Osteoblast (primary cell): ENCODE results near the gene COL25A1. TPM values are rescaled to one million over a fixed set of nuclear protein-coding genes. Genes with fewer than 3 reads are reported as not detected.

ENCODE experiments used
- DNase-seq: peaks from one replicate; pipeline ENCODE4 v3.0.0; 2011; ENCODE audit warnings: low spot score, mixed read lengths; ENCODE audit not compliant: insufficient read length; ENCODE audit errors: missing footprints
- H2AFZ ChIP-seq: 2 replicates; pipeline ENCODE4 v1.6.0; 2011; ENCODE audit warnings: mild to moderate bottlenecking, low read length
- H3K27ac ChIP-seq: 2 replicates; pipeline ENCODE4 v1.5.1; 2011; ENCODE audit warnings: mild to moderate bottlenecking, low read depth, low read length, moderate library complexity
- H3K27me3 ChIP-seq: 2 replicates; pipeline ENCODE4 v1.6.0; 2012; ENCODE audit warnings: mild to moderate bottlenecking, control low read depth, inconsistent platforms, low read length, moderate library complexity; ENCODE audit not compliant: insufficient read depth
- H3K36me3 ChIP-seq: 2 replicates; pipeline ENCODE4 v1.5.1; 2011; ENCODE audit warnings: mild to moderate bottlenecking, low read length, control low read depth, moderate library complexity; ENCODE audit not compliant: insufficient read depth
- H3K4me1 ChIP-seq: 2 replicates; pipeline ENCODE4 v1.5.1; 2011; ENCODE audit warnings: mild to moderate bottlenecking, low read length, control low read depth, moderate library complexity; ENCODE audit not compliant: insufficient read depth
- H3K4me2 ChIP-seq: 2 replicates; pipeline ENCODE4 v1.6.0; 2011; ENCODE audit warnings: mild to moderate bottlenecking, low read length; ENCODE audit not compliant: insufficient read depth
- H3K4me3 ChIP-seq: fragments of 200-600 bp; sonication (generic); 3 replicates; pipeline ENCODE4 v1.5.1; 2012; ENCODE audit warnings: mild to moderate bottlenecking, low read length, inconsistent platforms; ENCODE audit not compliant: insufficient read depth
- H3K79me2 ChIP-seq: 2 replicates; pipeline ENCODE4 v1.6.0; 2012; ENCODE audit warnings: mild to moderate bottlenecking, low read length, control low read depth, inconsistent platforms; ENCODE audit not compliant: insufficient read depth
- H3K9me3 ChIP-seq: 2 replicates; pipeline ENCODE4 v1.5.1; 2011; ENCODE audit warnings: low read depth, low read length, control low read depth
- H4K20me1 ChIP-seq: 2 replicates; pipeline ENCODE4 v1.6.0; 2012; ENCODE audit warnings: mild to moderate bottlenecking, low read length, control low read depth; ENCODE audit not compliant: insufficient read depth
- CTCF ChIP-seq: IDR thresholded peaks from 2 replicates; pipeline ENCODE4 v1.5.1; 2011; ENCODE audit warnings: mild to moderate bottlenecking, low read depth, low read length, moderate library complexity; ENCODE audit errors: extremely low read depth
- total RNA-seq: library from RNA; depleted of rRNA; stranded (reverse); fragments of >200 nt; gene quantifications from 2 replicates; pipeline ENCODE4 v1.2.3, GENCODE V29; 2012

Gene COL25A1
- total RNA-seq, 1 donor, result 1.4 TPM

GRCh38 chr4:109015413-109015810 lies 287.0 kb downstream of the COL25A1 start:
- H3K4me3 ChIP-seq, result no peak overlapping the region

GRCh38 chr4:109014593-109015412 lies 287.7 kb downstream of the COL25A1 start:
- Histone ChIP-seq H3K4me3 (no peak overlapping the region), H4K20me1 (no peaks in the 10 kb centered on the region), H3K4me2 (no peak overlapping the region), H3K4me1 (no peaks in the 10 kb centered on the region), H3K27ac (no peak overlapping the region), H2AFZ (no peak overlapping the region), H3K36me3 (no peaks in the 10 kb centered on the region), H3K79me2 (no peaks in the 10 kb centered on the region), H3K27me3 (no peaks in the 10 kb centered on the region), H3K9me3 (no peaks in the 10 kb centered on the region)
- peak; percentile 45 for DNase-seq
- no peak for TF ChIP-seq CTCF

More at GRCh38 chr4:109015413-109015810, 287.0 kb downstream of the COL25A1 start:
- no peak overlapping the region for H3K27ac ChIP-seq
- no peak for TF ChIP-seq CTCF
- DNase-seq, result no peak
- no peaks in the 10 kb centered on the region for H3K79me2 ChIP-seq
- no peaks in the 10 kb centered on the region for H3K27me3 ChIP-seq
- no peaks in the 10 kb centered on the region for H3K36me3 ChIP-seq
- no peak overlapping the region for H2AFZ ChIP-seq
- H4K20me1 ChIP-seq, result no peaks in the 10 kb centered on the region
- no peaks in the 10 kb centered on the region for H3K4me1 ChIP-seq
- H3K9me3 ChIP-seq, result no peaks in the 10 kb centered on the region
- H3K4me2 ChIP-seq, result no peak overlapping the region

- Histone ChIP-seq H3K79me2 (no peaks in the 10 kb centered on the region), H3K4me1 (no peaks in the 10 kb centered on the region), H3K27me3 (no peaks in the 10 kb centered on the region), H2AFZ (no peak overlapping the region), H3K36me3 (no peaks in the 10 kb centered on the region), H4K20me1 (no peaks in the 10 kb centered on the region), H3K27ac (no peak overlapping the region), H3K4me2 (no peak overlapping the region), H3K9me3 (no peaks in the 10 kb centered on the region), H3K4me3 (no peak overlapping the region)
- no peak for DNase-seq
- no peak for TF ChIP-seq CTCF
Measured at GRCh38 chr4:109012286-109012880, 290.1 kb downstream of the COL25A1 start.
